CD4-positive, alpha-beta T cell (primary cell): ENCODE results near the gene DHX38. TPM values are rescaled to one million over a fixed set of nuclear protein-coding genes. Genes with fewer than 3 reads are reported as not detected.

Experiments used
- ATAC-seq: fragments of 200-7000 bp; cut with Tn5 transposase; one replicate; pipeline ENCODE4 v1.10.0; 2022; ENCODE audit warnings: mild to moderate bottlenecking; ENCODE audit not compliant: poor library complexity
- CTCF ChIA-PET: fragments of 350-600 bp; sonication (Branson Sonifier 250); formaldehyde crosslinking; loops from one replicate; lab custom pipeline; 2021; ENCODE audit warnings: antibody characterized with exemption, inconsistent platforms; lab: Charles Lee
- POLR2A ChIA-PET: fragments of 350-600 bp; sonication (Branson Sonifier 250); formaldehyde crosslinking; loops from one replicate; lab custom pipeline; 2021; ENCODE audit warnings: antibody characterized with exemption, inconsistent platforms; lab: Charles Lee
- DNase-seq, 14 experiments: peaks; one replicate each; pipeline ENCODE4 v3.0.0-alpha.2; 2013 to 2020; ENCODE audit warnings: mixed read lengths in 2 of 14
- H3K27ac ChIP-seq, 2 donors: one replicate each; pipeline versions ENCODE4 v1.5.1 to v1.7.0; 2013; ENCODE audit warnings: low read length in 2 of 2, low read depth in 1 of 2, mild to moderate bottlenecking in 1 of 2
- H3K27me3 ChIP-seq, 2 experiments: 1 replicate in 1 of 2; 2 replicates in 1 of 2; pipeline versions ENCODE4 v1.6.1 to v1.7.0; 2013; ENCODE audit warnings: low read length in 2 of 2, control low read depth in 1 of 2, mild to moderate bottlenecking in 1 of 2, moderate library complexity in 1 of 2; ENCODE audit not compliant: insufficient read depth in 2 of 2, control insufficient read depth in 1 of 2
- H3K36me3 ChIP-seq: one replicate; pipeline ENCODE4 v1.6.1; 2013; ENCODE audit warnings: low read length, control low read depth; ENCODE audit not compliant: insufficient read depth
- H3K4me1 ChIP-seq: one replicate; pipeline ENCODE4 v1.6.1; 2013; ENCODE audit warnings: low read length, control low read depth; ENCODE audit not compliant: insufficient read depth
- H3K4me3 ChIP-seq: one replicate; pipeline ENCODE4 v1.5.1; 2013; ENCODE audit warnings: mild to moderate bottlenecking, low read length, moderate library complexity
- H3K9me3 ChIP-seq, 2 experiments: 1 replicate in 1 of 2; 2 replicates in 1 of 2; pipeline versions ENCODE4 v1.6.1 to v1.7.0; 2013; ENCODE audit warnings: low read length in 2 of 2, mild to moderate bottlenecking in 2 of 2, control low read depth in 1 of 2, moderate library complexity in 1 of 2; ENCODE audit not compliant: control insufficient read depth in 1 of 2, insufficient read depth in 1 of 2
- H3K27ac Mint-ChIP-seq: one replicate; pipeline ENCODE4 v1.8.0; 2020; ENCODE audit warnings: mixed read lengths
- H3K27me3 Mint-ChIP-seq: one replicate; pipeline ENCODE4 v1.8.0; 2021; ENCODE audit warnings: mixed read lengths
- H3K36me3 Mint-ChIP-seq: one replicate; pipeline ENCODE4 v1.8.0; 2021; ENCODE audit warnings: low read depth, mixed read lengths
- H3K4me1 Mint-ChIP-seq: one replicate; pipeline ENCODE4 v1.8.0; 2021; ENCODE audit warnings: low read depth, mixed read lengths
- H3K4me3 Mint-ChIP-seq: one replicate; pipeline ENCODE4 v1.8.0; 2020; ENCODE audit warnings: mild to moderate bottlenecking, mixed read lengths
- H3K9me3 Mint-ChIP-seq: one replicate; pipeline ENCODE4 v1.8.0; 2020; ENCODE audit warnings: mixed read lengths
- CTCF ChIP-seq: fragments of 200-600 bp; IDR thresholded peaks from one replicate; pipeline ENCODE4 v1.8.0; 2022; ENCODE audit warnings: antibody characterized with exemption, mild to moderate bottlenecking
- intact Hi-C, 2 experiments: fragments of 100-400 bp; cut with DNase I in 1 of 2; cut with micrococcal nuclease in 1 of 2; formaldehyde crosslinking; loops; one replicate each; pipeline versions ENCODE4 v1.15.1 to v1.9.0; 2023 to 2025; cut with DNase I, micrococcal nuclease
- total RNA-seq, 174 experiments: library from RNA in 2 of 174; stranded (reverse) in 2 of 174; gene quantifications; one replicate each; pipeline ENCODE4 v1.2.3 and lab custom pipeline; 2021 to 2026

Gene DHX38
- total RNA-seq, 2 experiments from 2014 or later = 103 to 109 TPM

- Histone ChIP-seq H3K27me3 (no peaks in the 10 kb centered on the region), H3K9me3 (no peaks in the 10 kb centered on the region), H3K27ac (no peak overlapping the region), H3K4me3 (no peak overlapping the region), H3K36me3 (peaks cover 60% of the 10 kb centered on the region), H3K4me1 (no peaks in the 10 kb centered on the region)
- ATAC-seq (no peak), DNase-seq (no peak)
- Mint-ChIP-seq H3K27ac (no peak overlapping the region), H3K27me3 (no peaks in the 10 kb centered on the region), H3K4me1 (no peaks in the 10 kb centered on the region), H3K9me3 (no peaks in the 10 kb centered on the region), H3K4me3 (no peak overlapping the region), H3K36me3 (peaks cover 79% of the 10 kb centered on the region)
- ChIA-PET POLR2A (no interaction called here), CTCF (no interaction called here)
- no peak for TF ChIP-seq CTCF
- intact Hi-C loops = no loop called here
Measured at GRCh38 chr16:72111657-72112451, 18.2 kb downstream of the DHX38 start.

GRCh38 chr16:72112452-72112792 is 18.8 kb downstream of the DHX38 start:
- peaks cover 73% of the 10 kb centered on the region for H3K36me3 Mint-ChIP-seq
- no peak for TF ChIP-seq CTCF
- peaks cover 54% of the 10 kb centered on the region for H3K36me3 ChIP-seq
- H3K27me3 Mint-ChIP-seq = no peaks in the 10 kb centered on the region
- ChIA-PET POLR2A (no interaction called here), CTCF (no interaction called here)
- H3K4me3 Mint-ChIP-seq = no peak overlapping the region
- H3K27me3 ChIP-seq = no peaks in the 10 kb centered on the region
- ATAC-seq (no peak), DNase-seq (no peak)
- H3K27ac ChIP-seq = no peak overlapping the region
- no peaks in the 10 kb centered on the region for H3K4me1 Mint-ChIP-seq
- no peaks in the 10 kb centered on the region for H3K9me3 Mint-ChIP-seq
- no peak overlapping the region for H3K27ac Mint-ChIP-seq
- no peaks in the 10 kb centered on the region for H3K9me3 ChIP-seq
- no peaks in the 10 kb centered on the region for H3K4me1 ChIP-seq
- H3K4me3 ChIP-seq = no peak overlapping the region
- intact Hi-C loops = no loop called here

- Mint-ChIP-seq H3K36me3 (peaks cover 67% of the 10 kb centered on the region), H3K4me1 (no peaks in the 10 kb centered on the region), H3K9me3 (no peaks in the 10 kb centered on the region), H3K27me3 (no peaks in the 10 kb centered on the region), H3K27ac (no peak overlapping the region), H3K4me3 (no peak overlapping the region)
- POLR2A ChIA-PET = no interaction called here
- Histone ChIP-seq H3K36me3 (peaks cover 48% of the 10 kb centered on the region), H3K27me3 (no peaks in the 10 kb centered on the region), H3K4me3 (no peak overlapping the region), H3K4me1 (no peaks in the 10 kb centered on the region), H3K9me3 (no peaks in the 10 kb centered on the region), H3K27ac (no peak overlapping the region)
- intact Hi-C loops = no loop called here
- CTCF ChIA-PET = no interaction called here
- no peak for DNase-seq
- ATAC-seq = no peak
- no peak for TF ChIP-seq CTCF
Measured at GRCh38 chr16:72112906-72113615, 19.4 kb downstream of the DHX38 start.
